AG04449 (cell line): ENCODE measurements around the gene CBFB.
A peak's percentile ranks its signal among the peaks of the same experiment; 100 is the strongest.

Experiments used
- CTCF ChIA-PET: fragments of 350-600 bp; formaldehyde crosslinking; extraction: SDS; loops from one replicate; lab custom pipeline; 2021; ENCODE audit warnings: antibody characterized with exemption; lab: Yijun Ruan, JAX
- POLR2A ChIA-PET: fragments of 400-600, 350-600 bp; formaldehyde crosslinking; extraction: SDS; loops from one replicate; lab custom pipeline; 2020; ENCODE audit warnings: antibody characterized with exemption, inconsistent platforms; lab: Yijun Ruan, JAX
- DNase-seq: peaks from one replicate; pipeline ENCODE4 v3.0.0-alpha.2; 2010; ENCODE audit warnings: low read depth, low spot score
- H3K4me3 ChIP-seq: 2 replicates; pipeline ENCODE4 v1.5.1; 2011; ENCODE audit warnings: low read depth, mild to moderate bottlenecking, control low read depth, low read length
- TF ChIP-seq, protein P1 (sequence below): IDR thresholded peaks from one replicate; pipeline ENCODE4 v1.5.1; 2011; ENCODE audit warnings: mild to moderate bottlenecking, moderate library complexity, low read length, control low read depth, inconsistent platforms; ENCODE audit not compliant: insufficient read depth; ENCODE audit errors: missing control alignments

Gene CBFB

GRCh38 chr16:67149276-67150046 lies 120.5 kb downstream of the CBFB start:
- TF ChIP-seq, protein P1, sequence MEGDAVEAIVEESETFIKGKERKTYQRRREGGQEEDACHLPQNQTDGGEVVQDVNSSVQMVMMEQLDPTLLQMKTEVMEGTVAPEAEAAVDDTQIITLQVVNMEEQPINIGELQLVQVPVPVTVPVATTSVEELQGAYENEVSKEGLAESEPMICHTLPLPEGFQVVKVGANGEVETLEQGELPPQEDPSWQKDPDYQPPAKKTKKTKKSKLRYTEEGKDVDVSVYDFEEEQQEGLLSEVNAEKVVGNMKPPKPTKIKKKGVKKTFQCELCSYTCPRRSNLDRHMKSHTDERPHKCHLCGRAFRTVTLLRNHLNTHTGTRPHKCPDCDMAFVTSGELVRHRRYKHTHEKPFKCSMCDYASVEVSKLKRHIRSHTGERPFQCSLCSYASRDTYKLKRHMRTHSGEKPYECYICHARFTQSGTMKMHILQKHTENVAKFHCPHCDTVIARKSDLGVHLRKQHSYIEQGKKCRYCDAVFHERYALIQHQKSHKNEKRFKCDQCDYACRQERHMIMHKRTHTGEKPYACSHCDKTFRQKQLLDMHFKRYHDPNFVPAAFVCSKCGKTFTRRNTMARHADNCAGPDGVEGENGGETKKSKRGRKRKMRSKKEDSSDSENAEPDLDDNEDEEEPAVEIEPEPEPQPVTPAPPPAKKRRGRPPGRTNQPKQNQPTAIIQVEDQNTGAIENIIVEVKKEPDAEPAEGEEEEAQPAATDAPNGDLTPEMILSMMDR = no peak
- no peak for DNase-seq
- ChIA-PET CTCF (interaction anchor here (0.5 to 1.7 kb wide), 6 partner anchors 8 to 188 kb away, joined by 3 to 5 read pairs (median 4); partner anchors contain the start of gene CES3), POLR2A (no interaction called here)
- peak overlapping the region; percentile 18 for H3K4me3 ChIP-seq

GRCh38 chr16:67150047-67150832 lies 121.3 kb downstream of the CBFB start:
- peak overlapping the region; percentile 64 for H3K4me3 ChIP-seq
- CTCF ChIA-PET = interaction anchor here (0.8 to 13.2 kb wide), 13 partner anchors 9 to 192 kb away, joined by 3 to 241 read pairs (median 5); partner anchors contain the start of genes CES3, FBXL8, NOL3 and TRADD
- POLR2A ChIA-PET = interaction anchor here (0.6 to 1.5 kb wide), 8 partner anchors 9 to 211 kb away, joined by 3 to 6 read pairs (median 4); partner anchors contain the start of gene NOL3
- TF ChIP-seq, protein P1 = peak; percentile 10
- no peak for DNase-seq
